ENCODE results near the gene BTRC.
"Not testable (repeated sequence)": the region's sequence is repeated elsewhere in the genome, so short reads cannot be mapped to it uniquely, and the experiment has no call there.

DNA sequence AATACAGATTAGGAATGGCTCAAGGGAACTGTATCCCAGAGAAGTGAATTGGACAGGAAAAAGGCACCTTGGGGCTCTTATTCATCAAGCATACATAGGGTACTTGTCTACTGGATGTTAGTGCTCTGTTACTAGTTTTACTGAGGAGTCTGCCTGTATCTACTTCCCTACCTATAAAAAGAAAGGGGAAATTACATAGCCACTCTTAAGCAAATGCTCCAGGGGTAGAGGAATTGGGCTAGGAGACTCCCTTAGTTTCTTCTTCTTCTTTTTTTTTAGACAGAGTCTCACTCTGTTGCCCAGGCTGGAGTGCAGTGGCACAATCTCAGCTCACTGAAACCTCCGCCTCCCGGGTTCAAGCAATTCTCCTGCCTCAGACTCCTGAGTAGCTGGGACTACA is 239.4 kb downstream of the BTRC start:
- TF ChIP-seq, protein P1, sequence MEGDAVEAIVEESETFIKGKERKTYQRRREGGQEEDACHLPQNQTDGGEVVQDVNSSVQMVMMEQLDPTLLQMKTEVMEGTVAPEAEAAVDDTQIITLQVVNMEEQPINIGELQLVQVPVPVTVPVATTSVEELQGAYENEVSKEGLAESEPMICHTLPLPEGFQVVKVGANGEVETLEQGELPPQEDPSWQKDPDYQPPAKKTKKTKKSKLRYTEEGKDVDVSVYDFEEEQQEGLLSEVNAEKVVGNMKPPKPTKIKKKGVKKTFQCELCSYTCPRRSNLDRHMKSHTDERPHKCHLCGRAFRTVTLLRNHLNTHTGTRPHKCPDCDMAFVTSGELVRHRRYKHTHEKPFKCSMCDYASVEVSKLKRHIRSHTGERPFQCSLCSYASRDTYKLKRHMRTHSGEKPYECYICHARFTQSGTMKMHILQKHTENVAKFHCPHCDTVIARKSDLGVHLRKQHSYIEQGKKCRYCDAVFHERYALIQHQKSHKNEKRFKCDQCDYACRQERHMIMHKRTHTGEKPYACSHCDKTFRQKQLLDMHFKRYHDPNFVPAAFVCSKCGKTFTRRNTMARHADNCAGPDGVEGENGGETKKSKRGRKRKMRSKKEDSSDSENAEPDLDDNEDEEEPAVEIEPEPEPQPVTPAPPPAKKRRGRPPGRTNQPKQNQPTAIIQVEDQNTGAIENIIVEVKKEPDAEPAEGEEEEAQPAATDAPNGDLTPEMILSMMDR (conservative IDR thresholded peaks at IDR 0.05; ENCODE audit: low read depth, low read length) = not testable (repeated sequence)
- TF ChIP-seq EZH2phosphoT487 (IDR thresholded peaks at IDR 0.05; ENCODE audit: borderline replicate concordance, low read length); EZH2 (IDR thresholded peaks at IDR 0.05; ENCODE audit: low read length, unreplicated experiment): not testable (repeated sequence)

Measured in PC-3 (cell line).